ENCODE results near the gene USP36.

Gene USP36

GRCh38 chr17:78844301-78845005, 3.8 kb upstream of the USP36 start:
- H3K36me3 ChIP-seq (ENCODE audit: control insufficient read depth, insufficient read depth, low read length) = no peaks in the 10 kb centered on the region
- no peak overlapping the region for H3K9ac ChIP-seq (ENCODE audit: low read length)
- no peaks in the 10 kb centered on the region for H3K27me3 ChIP-seq (ENCODE audit: control insufficient read depth, insufficient read depth, low read length)
- H3K4me3 ChIP-seq (ENCODE audit: low read length) = no peak overlapping the region
- peaks cover 4% of the 10 kb centered on the region for H3K4me1 ChIP-seq (ENCODE audit: control insufficient read depth, insufficient read depth, low read length)
- H3K27ac ChIP-seq (ENCODE audit: low read depth, low read length) = no peak overlapping the region

- Histone ChIP-seq H3K4me3 (ENCODE audit: low read length) (no peak overlapping the region), H3K36me3 (ENCODE audit: control insufficient read depth, insufficient read depth, low read length) (no peaks in the 10 kb centered on the region), H3K27me3 (ENCODE audit: control insufficient read depth, insufficient read depth, low read length) (no peaks in the 10 kb centered on the region), H3K4me1 (ENCODE audit: control insufficient read depth, insufficient read depth, low read length) (peaks cover 13% of the 10 kb centered on the region), H3K27ac (ENCODE audit: low read depth, low read length) (no peak overlapping the region), H3K9ac (ENCODE audit: low read length) (no peak overlapping the region)
These were observed 2.4 kb upstream of the USP36 start for GRCh38 chr17:78842881-78843565.

- Histone ChIP-seq H3K36me3 (ENCODE audit: control insufficient read depth, insufficient read depth, low read length) (peaks cover 16% of the 10 kb centered on the region), H3K4me3 (ENCODE audit: low read length) (peak overlapping the region; percentile 77), H3K4me1 (ENCODE audit: control insufficient read depth, insufficient read depth, low read length) (peaks cover 13% of the 10 kb centered on the region), H3K9ac (ENCODE audit: low read length) (peak overlapping the region; percentile 16), H3K27ac (ENCODE audit: low read depth, low read length) (peak overlapping the region; percentile 95), H3K27me3 (ENCODE audit: control insufficient read depth, insufficient read depth, low read length) (no peaks in the 10 kb centered on the region)
These were observed 159 bp downstream of the USP36 start for GRCh38 chr17:78840530-78840779.

GRCh38 chr17:78839762-78840529, 668 bp downstream of the USP36 start:
- Histone ChIP-seq H3K4me3 (ENCODE audit: low read length) (peak overlapping the region; percentile 77), H3K36me3 (ENCODE audit: control insufficient read depth, insufficient read depth, low read length) (peaks cover 21% of the 10 kb centered on the region), H3K4me1 (ENCODE audit: control insufficient read depth, insufficient read depth, low read length) (peaks cover 13% of the 10 kb centered on the region), H3K27ac (ENCODE audit: low read depth, low read length) (peak overlapping the region; percentile 95), H3K27me3 (ENCODE audit: control insufficient read depth, insufficient read depth, low read length) (no peaks in the 10 kb centered on the region), H3K9ac (ENCODE audit: low read length) (peak overlapping the region; percentile 16)

GRCh38 chr17:78839235-78839761, 1.3 kb downstream of the USP36 start:
- Histone ChIP-seq H3K4me1 (ENCODE audit: control insufficient read depth, insufficient read depth, low read length) (peaks cover 13% of the 10 kb centered on the region), H3K9ac (ENCODE audit: low read length) (peak overlapping the region; percentile 16), H3K27ac (ENCODE audit: low read depth, low read length) (peak overlapping the region; percentile 95), H3K27me3 (ENCODE audit: control insufficient read depth, insufficient read depth, low read length) (no peaks in the 10 kb centered on the region), H3K36me3 (ENCODE audit: control insufficient read depth, insufficient read depth, low read length) (peaks cover 25% of the 10 kb centered on the region), H3K4me3 (ENCODE audit: low read length) (peak overlapping the region; percentile 77)

GRCh38 chr17:78838574-78839005, 2.0 kb downstream of the USP36 start:
- H3K36me3 ChIP-seq (ENCODE audit: control insufficient read depth, insufficient read depth, low read length) = peaks cover 25% of the 10 kb centered on the region
- H3K9ac ChIP-seq (ENCODE audit: low read length) = no peak overlapping the region
- H3K27ac ChIP-seq (ENCODE audit: low read depth, low read length) = no peak overlapping the region
- peaks cover 13% of the 10 kb centered on the region for H3K4me1 ChIP-seq (ENCODE audit: control insufficient read depth, insufficient read depth, low read length)
- H3K4me3 ChIP-seq (ENCODE audit: low read length) = peak overlapping the region; percentile 11
- H3K27me3 ChIP-seq (ENCODE audit: control insufficient read depth, insufficient read depth, low read length) = no peaks in the 10 kb centered on the region

- Histone ChIP-seq H3K27me3 (ENCODE audit: control insufficient read depth, insufficient read depth, low read length) (no peaks in the 10 kb centered on the region), H3K27ac (ENCODE audit: low read depth, low read length) (no peak overlapping the region), H3K4me1 (ENCODE audit: control insufficient read depth, insufficient read depth, low read length) (peaks cover 11% of the 10 kb centered on the region), H3K4me3 (ENCODE audit: low read length) (no peak overlapping the region), H3K36me3 (ENCODE audit: control insufficient read depth, insufficient read depth, low read length) (peaks cover 32% of the 10 kb centered on the region), H3K9ac (ENCODE audit: low read length) (no peak overlapping the region)
These were observed 4.1 kb downstream of the USP36 start for GRCh38 chr17:78836420-78837021.

GRCh38 chr17:78834571-78834970, 6.0 kb downstream of the USP36 start:
- Histone ChIP-seq H3K4me1 (ENCODE audit: control insufficient read depth, insufficient read depth, low read length) (peaks cover 9% of the 10 kb centered on the region), H3K4me3 (ENCODE audit: low read length) (no peak overlapping the region), H3K36me3 (ENCODE audit: control insufficient read depth, insufficient read depth, low read length) (peaks cover 38% of the 10 kb centered on the region), H3K27ac (ENCODE audit: low read depth, low read length) (no peak overlapping the region), H3K27me3 (ENCODE audit: control insufficient read depth, insufficient read depth, low read length) (no peaks in the 10 kb centered on the region), H3K9ac (ENCODE audit: low read length) (no peak overlapping the region)

- H3K4me1 ChIP-seq (ENCODE audit: control insufficient read depth, insufficient read depth, low read length) = no peaks in the 10 kb centered on the region
- H3K27me3 ChIP-seq (ENCODE audit: control insufficient read depth, insufficient read depth, low read length) = no peaks in the 10 kb centered on the region
- no peak overlapping the region for H3K4me3 ChIP-seq (ENCODE audit: low read length)
- no peak overlapping the region for H3K9ac ChIP-seq (ENCODE audit: low read length)
- H3K36me3 ChIP-seq (ENCODE audit: control insufficient read depth, insufficient read depth, low read length) = peaks cover 56% of the 10 kb centered on the region
- H3K27ac ChIP-seq (ENCODE audit: low read depth, low read length) = no peak overlapping the region
These were observed 8.1 kb downstream of the USP36 start for GRCh38 chr17:78832541-78832810.

GRCh38 chr17:78831688-78832540, 8.7 kb downstream of the USP36 start:
- H3K27me3 ChIP-seq (ENCODE audit: control insufficient read depth, insufficient read depth, low read length) = no peaks in the 10 kb centered on the region
- H3K36me3 ChIP-seq (ENCODE audit: control insufficient read depth, insufficient read depth, low read length) = peaks cover 57% of the 10 kb centered on the region

GRCh38 chr17:78829477-78829876, 11.1 kb downstream of the USP36 start:
- Histone ChIP-seq H3K27ac (ENCODE audit: low read depth, low read length) (no peak overlapping the region), H3K36me3 (ENCODE audit: control insufficient read depth, insufficient read depth, low read length) (peaks cover 55% of the 10 kb centered on the region)

More at GRCh38 chr17:78831688-78832540, 8.7 kb downstream of the USP36 start:
- no peak overlapping the region for H3K9ac ChIP-seq (ENCODE audit: low read length)
- no peaks in the 10 kb centered on the region for H3K4me1 ChIP-seq (ENCODE audit: control insufficient read depth, insufficient read depth, low read length)
- no peak overlapping the region for H3K27ac ChIP-seq (ENCODE audit: low read depth, low read length)
- H3K4me3 ChIP-seq (ENCODE audit: low read length) = no peak overlapping the region

More at GRCh38 chr17:78829477-78829876, 11.1 kb downstream of the USP36 start:
- Histone ChIP-seq H3K27me3 (ENCODE audit: control insufficient read depth, insufficient read depth, low read length) (no peaks in the 10 kb centered on the region), H3K4me1 (ENCODE audit: control insufficient read depth, insufficient read depth, low read length) (no peaks in the 10 kb centered on the region), H3K4me3 (ENCODE audit: low read length) (no peak overlapping the region), H3K9ac (ENCODE audit: low read length) (no peak overlapping the region)
